GM12891 (cell line): ENCODE results near the gene LPCAT3.

Experiments
- PAX5 ChIP-seq: IDR thresholded peaks from 2 replicates; pipeline ENCODE4 v1.6.1; 2011; ENCODE audit warnings: low read length, moderate library complexity, mild to moderate bottlenecking; ENCODE audit not compliant: insufficient read depth, severe bottlenecking
- POU2F2 ChIP-seq: IDR thresholded peaks from 2 replicates; pipeline ENCODE4 v1.6.1; 2011; ENCODE audit warnings: low read depth, mild to moderate bottlenecking, control low read depth, low read length, moderate library complexity

DNA sequence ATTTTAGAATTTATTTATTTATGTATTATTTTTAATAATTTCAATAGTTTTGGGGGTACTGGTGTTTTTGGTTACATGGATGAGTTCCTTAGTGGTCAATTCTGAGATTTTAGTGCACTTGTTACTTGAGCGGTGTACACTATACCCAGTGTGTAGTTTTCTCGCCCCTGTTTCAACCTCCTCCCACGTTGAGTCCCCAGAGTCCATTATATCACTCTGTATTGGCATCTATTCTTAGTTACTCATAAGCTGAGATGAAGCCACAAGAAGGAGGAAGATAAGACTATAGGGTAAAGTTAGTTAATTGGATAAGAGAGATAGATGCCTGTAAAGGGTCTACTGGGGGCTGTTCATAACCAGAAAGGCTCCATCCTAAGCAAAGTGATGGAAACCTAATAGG is 46.2 kb upstream of the LPCAT3 start:
- TF ChIP-seq POU2F2 = no peak
- no peak for TF ChIP-seq PAX5
